ENCODE results near the gene DNMT3A. TPM values are rescaled to one million over a fixed set of nuclear protein-coding genes. Genes with fewer than 3 reads are reported as not detected.

Gene DNMT3A
- total RNA-seq, 1 experiment from 2014 or later, result 215 TPM

DNA sequence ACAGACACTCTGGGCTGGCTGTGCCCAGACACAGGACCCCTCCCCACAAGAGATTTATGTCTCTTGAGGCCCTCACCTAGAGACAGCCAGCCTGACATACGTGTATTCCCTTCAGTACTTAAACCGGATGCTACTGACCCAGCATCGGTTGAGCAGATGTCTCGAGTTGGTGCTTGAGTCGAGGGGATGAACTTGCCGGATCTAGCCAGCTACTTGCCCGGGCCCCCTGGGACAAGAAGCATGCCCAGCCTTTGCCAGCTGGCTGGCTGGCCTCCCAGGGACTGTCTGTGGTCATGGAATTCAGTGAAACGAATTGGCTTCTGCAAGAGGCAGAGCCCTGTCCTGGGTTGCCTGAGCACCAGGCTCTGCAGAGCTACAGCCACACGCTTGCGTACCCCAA lies 36.0 kb downstream of the DNMT3A start:
- Histone ChIP-seq H4K20me1 (ENCODE audit: control insufficient read depth, insufficient read depth, insufficient read length) (no peaks in the 10 kb centered on the region), H3K27me3 (ENCODE audit: insufficient read depth, low read length) (no peaks in the 10 kb centered on the region), H2BK15ac (ENCODE audit: low read depth, low read length) (no peak overlapping the region), H3K9me3 (ENCODE audit: control insufficient read depth, low read depth, low read length) (no peaks in the 10 kb centered on the region), H2BK12ac (ENCODE audit: insufficient read length, low read depth, low read length) (no peak overlapping the region), H3K18ac (ENCODE audit: insufficient read length, low read depth, low read length) (no peak overlapping the region), H4K91ac (ENCODE audit: insufficient read length, low read depth, low read length) (no peak overlapping the region), H2BK5ac (ENCODE audit: insufficient read length, low read length) (no peak overlapping the region), H2BK120ac (ENCODE audit: low read depth, low read length, poor library complexity, severe bottlenecking) (no peak overlapping the region), H4K8ac (replicated peaks; ENCODE audit: insufficient read length, low read depth, low read length) (no peak overlapping the region), H2BK20ac (ENCODE audit: low read depth, low read length, poor library complexity, severe bottlenecking) (no peak overlapping the region), H3K27ac (ENCODE audit: insufficient read length, low read depth, low read length) (no peak overlapping the region), H4K5ac (ENCODE audit: insufficient read length, low read depth, low read length) (no peak overlapping the region), H3K4me1 (ENCODE audit: insufficient read depth, low read length) (peaks cover 9% of the 10 kb centered on the region; the same call in 1 of the 2 replicates), H3K4ac (ENCODE audit: low read depth, low read length) (no peak overlapping the region), H3K4me2 (ENCODE audit: insufficient read depth, insufficient read length, low read length) (no peak overlapping the region), H3K79me2 (ENCODE audit: insufficient read depth, low read length) (no peaks in the 10 kb centered on the region), H3K56ac (ENCODE audit: insufficient read length, low read depth, low read length) (no peak overlapping the region), H2AFZ (ENCODE audit: low read length) (no peak overlapping the region), H2AK5ac (ENCODE audit: insufficient read length, low read length) (no peak overlapping the region), H3K14ac (ENCODE audit: insufficient read depth, low read length) (no peak overlapping the region), H3T11ph (ENCODE audit: low read length) (no peak overlapping the region), H3K9ac (ENCODE audit: extremely low read depth, insufficient read length, low read length) (no peak overlapping the region), H3K23me2 (ENCODE audit: insufficient read length, low read depth, low read length, poor library complexity, severe bottlenecking) (no peaks in the 10 kb centered on the region), H3K79me1 (ENCODE audit: insufficient read depth, low read depth, low read length, poor library complexity, severe bottlenecking) (no peaks in the 10 kb centered on the region), H3K23ac (ENCODE audit: insufficient read length, low read depth, low read length) (no peak overlapping the region)
- peak overlapping the region in 1 of 3 experiments; percentile 44; a peak in 1 of 7 replicates for H3K27ac Mint-ChIP-seq
- peaks cover 0 to 7% (median 0%) of the 10 kb centered on the region in 3 experiments; a peak in 3 of 7 replicates for H3K36me3 Mint-ChIP-seq (ENCODE audit: insufficient read depth in 1 of 3, low read depth in 3 of 3)
- no peaks in the 10 kb centered on the region; a peak in 1 of 5 replicates for H3K9me3 Mint-ChIP-seq
- no peaks in the 10 kb centered on the region; the same call in 1 of the 2 replicates for H3K27me3 Mint-ChIP-seq (ENCODE audit: low read depth)
- WGBS (ENCODE audit: extremely low coverage, insufficient read length, low lambda C conversion rate), result no CpG with 5 or more reads among the region's 10 CpGs
- no peak overlapping the region for H3K4me3 Mint-ChIP-seq
- TF ChIP-seq, protein P1, sequence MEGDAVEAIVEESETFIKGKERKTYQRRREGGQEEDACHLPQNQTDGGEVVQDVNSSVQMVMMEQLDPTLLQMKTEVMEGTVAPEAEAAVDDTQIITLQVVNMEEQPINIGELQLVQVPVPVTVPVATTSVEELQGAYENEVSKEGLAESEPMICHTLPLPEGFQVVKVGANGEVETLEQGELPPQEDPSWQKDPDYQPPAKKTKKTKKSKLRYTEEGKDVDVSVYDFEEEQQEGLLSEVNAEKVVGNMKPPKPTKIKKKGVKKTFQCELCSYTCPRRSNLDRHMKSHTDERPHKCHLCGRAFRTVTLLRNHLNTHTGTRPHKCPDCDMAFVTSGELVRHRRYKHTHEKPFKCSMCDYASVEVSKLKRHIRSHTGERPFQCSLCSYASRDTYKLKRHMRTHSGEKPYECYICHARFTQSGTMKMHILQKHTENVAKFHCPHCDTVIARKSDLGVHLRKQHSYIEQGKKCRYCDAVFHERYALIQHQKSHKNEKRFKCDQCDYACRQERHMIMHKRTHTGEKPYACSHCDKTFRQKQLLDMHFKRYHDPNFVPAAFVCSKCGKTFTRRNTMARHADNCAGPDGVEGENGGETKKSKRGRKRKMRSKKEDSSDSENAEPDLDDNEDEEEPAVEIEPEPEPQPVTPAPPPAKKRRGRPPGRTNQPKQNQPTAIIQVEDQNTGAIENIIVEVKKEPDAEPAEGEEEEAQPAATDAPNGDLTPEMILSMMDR (conservative IDR thresholded peaks at IDR 0.05), result no peak
- no peak for DNase-seq
- peaks cover 31 to 44% of the 10 kb centered on the region in 2 experiments for H3K4me1 Mint-ChIP-seq

Measured in H9 (cell line).